ENCODE measurements around the gene UST. TPM values are rescaled to one million over a fixed set of nuclear protein-coding genes. Genes with fewer than 3 reads are reported as not detected.
"Not testable (repeated sequence)": the region's sequence is repeated elsewhere in the genome, so short reads cannot be mapped to it uniquely, and the experiment has no call there.

Gene UST
- total RNA-seq, 1 experiment from 2014 or later = 32.1 TPM

- no peak for TF ChIP-seq USF1 (CRISPR knock-in tag; IDR thresholded peaks at IDR 0.05)
These were observed 207.6 kb downstream of the UST start (continued) for GRCh38 chr6:148954461-148954860.

GRCh38 chr6:148954934-148955333 lies 208.1 kb downstream of the UST start:
- Mint-ChIP-seq H3K36me3 (peaks cover 31% of the 10 kb centered on the region), H3K4me1 (peaks cover 41% of the 10 kb centered on the region), H3K9me3 (peaks cover 13% of the 10 kb centered on the region), H3K27ac (no peak overlapping the region; the same call in 1 of the 2 replicates), H3K27me3 (ENCODE audit: low read depth) (no peaks in the 10 kb centered on the region), H3K4me3 (no peak overlapping the region)
- no peak for TF ChIP-seq AFF4 (CRISPR knock-in tag; IDR thresholded peaks at IDR 0.05; ENCODE audit: borderline replicate concordance)
- TF ChIP-seq ZMAT4 (CRISPR knock-in tag; IDR thresholded peaks at IDR 0.05) = no peak
- ChIA-PET CTCF (interaction anchor here (0.6 to 1.4 kb wide), 4 partner anchors 71 to 377 kb away, joined by 3 to 6 read pairs (median 4); no protein-coding TSS in a partner anchor), POLR2A (interaction anchor here (1.1 kb wide), 1 partner anchor 18 kb away, joined by 3 read pairs; no protein-coding TSS in a partner anchor)
- ATAC-seq = no peak; the same call in 1 of the 2 replicates
- DNase-seq (ENCODE audit: low spot score) = no peak

GRCh38 chr6:148955441-148955840 lies 208.6 kb downstream of the UST start:
- ChIA-PET CTCF (interaction anchor here (0.9 to 1.4 kb wide), 3 partner anchors 71 to 378 kb away, joined by 4 to 6 read pairs (median 4); no protein-coding TSS in a partner anchor), POLR2A (interaction anchor here (1.1 kb wide), 1 partner anchor 17 kb away, joined by 3 read pairs; no protein-coding TSS in a partner anchor)
- Mint-ChIP-seq H3K4me1 (peaks cover 40% of the 10 kb centered on the region), H3K9me3 (peaks cover 13% of the 10 kb centered on the region), H3K27ac (no peak overlapping the region), H3K36me3 (peaks cover 34% of the 10 kb centered on the region), H3K27me3 (ENCODE audit: low read depth) (no peaks in the 10 kb centered on the region), H3K4me3 (no peak overlapping the region)
- no peak for TF ChIP-seq ATF3 (CRISPR knock-in tag; conservative IDR thresholded peaks at IDR 0.05)
- TF ChIP-seq KAT7 (CRISPR knock-in tag; IDR thresholded peaks at IDR 0.05; ENCODE audit: borderline replicate concordance) = no peak
- TF ChIP-seq GABPB1 (CRISPR knock-in tag; IDR thresholded peaks at IDR 0.05) = no peak
- TF ChIP-seq ATF1 (CRISPR knock-in tag; IDR thresholded peaks at IDR 0.05) = no peak
- no peak for TF ChIP-seq ZNF219 (CRISPR knock-in tag; IDR thresholded peaks at IDR 0.05; ENCODE audit: borderline replicate concordance)
- TF ChIP-seq E2F4 (CRISPR knock-in tag; IDR thresholded peaks at IDR 0.05; ENCODE audit: borderline replicate concordance, low read depth) = no peak
- TF ChIP-seq IRF1 (CRISPR knock-in tag; IDR thresholded peaks at IDR 0.05) = no peak
- ATAC-seq = no peak
- no peak for DNase-seq (ENCODE audit: low spot score)

- ATAC-seq; H3K4me3 Mint-ChIP-seq; DNase-seq (ENCODE audit: low spot score); H3K27me3 Mint-ChIP-seq (ENCODE audit: low read depth); H3K27ac Mint-ChIP-seq; POLR2A ChIA-PET: not testable (repeated sequence)
- H3K4me1 Mint-ChIP-seq = peaks cover 42% of the 10 kb centered on the region
- peaks cover 13% of the 10 kb centered on the region for H3K9me3 Mint-ChIP-seq
- H3K36me3 Mint-ChIP-seq = peaks cover 34% of the 10 kb centered on the region
- CTCF ChIA-PET = interaction anchor here (2.7 kb wide), 1 partner anchor 378 kb away, joined by 10 read pairs; no protein-coding TSS in a partner anchor
These were observed 209.3 kb downstream of the UST start for GRCh38 chr6:148956163-148956562.

All from WTC11 (cell line).